ENCODE results near the gene SPNS2.

DNA sequence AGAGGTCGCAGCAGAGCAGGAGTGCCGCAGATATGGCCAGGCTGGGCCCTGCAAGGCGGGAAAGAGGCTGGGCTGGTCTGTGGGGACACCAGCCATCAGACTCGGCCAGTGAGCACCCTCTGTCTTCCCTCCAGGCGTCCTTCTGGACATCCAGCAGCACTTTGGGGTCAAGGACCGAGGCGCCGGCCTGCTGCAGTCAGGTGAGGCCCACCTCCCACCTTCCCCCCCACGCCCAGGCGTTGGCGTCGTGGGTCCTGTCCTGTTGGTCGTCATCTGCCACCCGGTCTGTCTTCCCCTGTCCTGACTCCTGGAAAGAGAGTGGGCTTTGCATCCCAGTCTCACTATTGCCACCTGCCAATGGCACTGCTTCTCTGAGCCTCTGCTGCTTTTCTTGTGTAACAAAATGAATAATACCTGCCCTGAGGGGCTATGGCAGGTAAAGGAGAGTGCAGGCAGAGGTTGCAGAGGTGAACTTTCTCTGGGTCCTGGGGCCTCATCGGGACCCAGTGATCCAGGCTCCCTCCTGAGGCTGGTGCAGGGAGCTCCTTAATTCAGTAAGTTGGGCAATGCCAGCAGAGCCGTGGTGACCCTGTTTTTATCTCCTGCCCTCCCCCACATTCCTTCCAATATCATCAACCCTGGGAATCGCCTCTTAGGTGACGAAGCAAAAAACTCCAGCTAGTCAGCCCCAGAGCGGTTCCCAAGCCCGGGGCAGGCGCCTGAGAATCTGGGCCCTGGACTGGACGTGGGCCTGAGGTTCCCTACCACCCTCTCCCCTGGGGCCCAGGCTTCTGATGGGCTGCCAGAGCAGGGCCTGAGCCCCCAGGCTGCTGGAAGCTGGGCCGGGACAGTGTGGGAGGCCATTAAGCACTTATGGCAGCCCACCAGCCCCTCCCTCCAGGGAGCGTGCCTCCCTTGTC lies 14.7 kb downstream of the SPNS2 start:
- TF ChIP-seq, protein P1, sequence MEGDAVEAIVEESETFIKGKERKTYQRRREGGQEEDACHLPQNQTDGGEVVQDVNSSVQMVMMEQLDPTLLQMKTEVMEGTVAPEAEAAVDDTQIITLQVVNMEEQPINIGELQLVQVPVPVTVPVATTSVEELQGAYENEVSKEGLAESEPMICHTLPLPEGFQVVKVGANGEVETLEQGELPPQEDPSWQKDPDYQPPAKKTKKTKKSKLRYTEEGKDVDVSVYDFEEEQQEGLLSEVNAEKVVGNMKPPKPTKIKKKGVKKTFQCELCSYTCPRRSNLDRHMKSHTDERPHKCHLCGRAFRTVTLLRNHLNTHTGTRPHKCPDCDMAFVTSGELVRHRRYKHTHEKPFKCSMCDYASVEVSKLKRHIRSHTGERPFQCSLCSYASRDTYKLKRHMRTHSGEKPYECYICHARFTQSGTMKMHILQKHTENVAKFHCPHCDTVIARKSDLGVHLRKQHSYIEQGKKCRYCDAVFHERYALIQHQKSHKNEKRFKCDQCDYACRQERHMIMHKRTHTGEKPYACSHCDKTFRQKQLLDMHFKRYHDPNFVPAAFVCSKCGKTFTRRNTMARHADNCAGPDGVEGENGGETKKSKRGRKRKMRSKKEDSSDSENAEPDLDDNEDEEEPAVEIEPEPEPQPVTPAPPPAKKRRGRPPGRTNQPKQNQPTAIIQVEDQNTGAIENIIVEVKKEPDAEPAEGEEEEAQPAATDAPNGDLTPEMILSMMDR (IDR thresholded peaks at IDR 0.05): no peak
- TF ChIP-seq POLR2AphosphoS5 (IDR thresholded peaks at IDR 0.05) (no peak), EP300 (IDR thresholded peaks at IDR 0.05) (no peak)

Data from upper lobe of left lung (tissue), 4 donors.